ENCODE measurements around the gene RBM20. TPM values are rescaled to one million over a fixed set of nuclear protein-coding genes. Genes with fewer than 3 reads are reported as not detected.

The RBM20 gene
- total and polyA plus RNA-seq, 2 of the 13 experiments (the other 11 are each of a cell fraction or from before 2014, with no cell fraction given), result 0.02 to 0.22 TPM

DNA sequence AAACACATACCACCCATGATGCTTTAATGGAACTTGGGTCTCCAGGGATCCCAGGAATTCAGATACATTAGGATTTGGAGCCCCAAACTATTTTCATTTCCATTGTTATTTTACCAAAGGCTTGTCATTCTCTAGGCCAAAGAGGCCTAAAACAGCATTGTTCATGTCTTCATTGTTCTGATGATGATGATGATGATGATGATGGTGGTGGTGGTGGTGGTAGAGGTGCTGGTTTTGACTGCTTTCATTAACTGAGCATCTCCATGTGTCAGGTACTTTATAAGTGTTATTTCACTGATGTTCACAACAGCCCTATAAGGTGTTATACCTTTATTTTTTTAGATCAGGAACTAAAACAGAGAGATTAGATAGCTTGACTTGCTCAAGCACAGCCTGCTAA lies 12.2 kb upstream of the RBM20 start:
- no peaks in the 10 kb centered on the region for H3K36me3 ChIP-seq (replicated peaks in 1 of 2; ENCODE audit: control insufficient read depth in 1 of 2, insufficient read depth in 2 of 2, low read length in 2 of 2)
- BruUV-seq (replicated peaks), result no TSS peak
- no peak overlapping the region for H3K4me2 ChIP-seq (ENCODE audit: low read depth, low read length)
- no peaks in the 10 kb centered on the region for H4K20me1 ChIP-seq (ENCODE audit: insufficient read depth, low read length)
- TF ChIP-seq ZNF20 (CRISPR knock-in tag; IDR thresholded peaks at IDR 0.05), result no peak
- 0 out of 2 replicates have a peak, but pooled peaks have one; percentile 26 for TF ChIP-seq CREB1 (IDR thresholded peaks at IDR 0.05)
- TF ChIP-seq CREB1 (CRISPR knock-in tag; IDR thresholded peaks at IDR 0.05), result no peak
- TF ChIP-seq MLLT10 (CRISPR knock-in tag; IDR thresholded peaks at IDR 0.05), result no peak
- TF ChIP-seq DMAP1 (CRISPR knock-in tag; IDR thresholded peaks at IDR 0.05), result no peak
- TF ChIP-seq RFXAP (CRISPR knock-in tag; IDR thresholded peaks at IDR 0.05; ENCODE audit: borderline replicate concordance), result no peak
- peaks cover 1 to 4% of the 10 kb centered on the region in 2 experiments; a peak in 2 of 5 replicates for H3K27me3 ChIP-seq (ENCODE audit: control insufficient read depth in 1 of 2, insufficient read depth in 2 of 2, low read length in 2 of 2)
- no peak overlapping the region for H2AFZ ChIP-seq (ENCODE audit: low read length)
- DNase-seq (ENCODE audit: low spot score), result no peak
- H3K9me3 ChIP-seq (ENCODE audit: low read length), result no peaks in the 10 kb centered on the region
- no peak for FAIRE-seq
- intact Hi-C loops (cut with micrococcal nuclease; ENCODE audit: unreplicated experiment) (no loop called here), in situ Hi-C loops (cut with HindIII; ENCODE audit: extremely low pct_ligation_motif_present, low pct_unique_long_range_greater_than_20kb) (no loop called here)
- H3K9ac ChIP-seq (ENCODE audit: insufficient read depth, low read depth, low read length), result no peak overlapping the region
- H3K27ac ChIP-seq (ENCODE audit: extremely low read length, insufficient read depth, low read length), result no peak overlapping the region
- ChIA-PET POLR2A (no interaction called here), CTCF (ENCODE audit: low intra/inter-chr PET ratio, low total read pairs) (no interaction called here)
- H3K4me3 ChIP-seq (replicated peaks in 1 of 3; ENCODE audit: insufficient read depth in 1 of 3, low read depth in 2 of 3, low read length in 3 of 3), result no peak overlapping the region
- 0 out of 2 replicates have a peak, but pooled peaks cover 9% of the 10 kb centered on the region for H3K4me1 ChIP-seq (ENCODE audit: insufficient read depth, low read length)
- ATAC-seq, result no peak
- H3K79me2 ChIP-seq (ENCODE audit: insufficient read depth, low read length), result no peaks in the 10 kb centered on the region

- H3K4me3 ChIP-seq (replicated peaks in 1 of 3; ENCODE audit: insufficient read depth in 1 of 3, low read depth in 2 of 3, low read length in 3 of 3), result no peak overlapping the region
- FAIRE-seq (no peak), DNase-seq (ENCODE audit: low spot score) (no peak), ATAC-seq (no peak)
- no peak overlapping the region for H2AFZ ChIP-seq (ENCODE audit: low read length)
- H3K9me3 ChIP-seq (ENCODE audit: low read length), result no peaks in the 10 kb centered on the region
- POLR2A ChIA-PET, result no interaction called here
- no peaks in the 10 kb centered on the region for H4K20me1 ChIP-seq (ENCODE audit: insufficient read depth, low read length)
- CTCF ChIA-PET (ENCODE audit: low intra/inter-chr PET ratio, low total read pairs), result no interaction called here
- in situ Hi-C loops (cut with HindIII; ENCODE audit: extremely low pct_ligation_motif_present, low pct_unique_long_range_greater_than_20kb) (no loop called here), intact Hi-C loops (cut with micrococcal nuclease; ENCODE audit: unreplicated experiment) (no loop called here)
- no peaks in the 10 kb centered on the region for H3K79me2 ChIP-seq (ENCODE audit: insufficient read depth, low read length)
- no TSS peak for BruUV-seq (replicated peaks)
- H3K9ac ChIP-seq (ENCODE audit: insufficient read depth, low read depth, low read length), result no peak overlapping the region
- no peak overlapping the region for H3K4me2 ChIP-seq (ENCODE audit: low read depth, low read length)
- peaks cover 0 to 4% of the 10 kb centered on the region in 2 experiments; a peak in 1 of 5 replicates for H3K27me3 ChIP-seq (ENCODE audit: control insufficient read depth in 1 of 2, insufficient read depth in 2 of 2, low read length in 2 of 2)
- H3K27ac ChIP-seq (ENCODE audit: extremely low read length, insufficient read depth, low read length), result no peak overlapping the region
- no peak for TF ChIP-seq SRY (CRISPR knock-in tag; IDR thresholded peaks at IDR 0.05)
- TF ChIP-seq KAT2B (IDR thresholded peaks at IDR 0.05; ENCODE audit: borderline replicate concordance, low read depth, low read length), result no peak
- no peak for TF ChIP-seq REXO4 (CRISPR knock-in tag; IDR thresholded peaks at IDR 0.05; ENCODE audit: borderline replicate concordance)
- no peak for TF ChIP-seq ZNF510 (CRISPR knock-in tag; IDR thresholded peaks at IDR 0.05; ENCODE audit: low read depth)
- 0 out of 2 replicates have a peak, but pooled peaks cover 9% of the 10 kb centered on the region for H3K4me1 ChIP-seq (ENCODE audit: insufficient read depth, low read length)
- 8% methylated on average over 1 of the region's 1 CpG for WGBS (ENCODE audit: low lambda C conversion rate)
- H3K36me3 ChIP-seq (replicated peaks in 1 of 2; ENCODE audit: control insufficient read depth in 1 of 2, insufficient read depth in 2 of 2, low read length in 2 of 2), result no peaks in the 10 kb centered on the region
Observed at GRCh38 chr10:110632591-110633215, 11.4 kb upstream of the RBM20 start.
